ENCODE measurements around the gene FAM120C. TPM values are rescaled to one million over a fixed set of nuclear protein-coding genes. Genes with fewer than 3 reads are reported as not detected.

Gene FAM120C
- total and polyA plus RNA-seq, 2 experiments from 2014 or later, result 9.3 to 9.8 TPM

GRCh38 chrX:54029529-54030143, 153.4 kb downstream of the FAM120C start:
- H3K79me2 ChIP-seq (replicated peaks; ENCODE audit: insufficient read depth), result no peaks in the 10 kb centered on the region
- no peak overlapping the region for H3K27ac Mint-ChIP-seq
- no peaks in the 10 kb centered on the region for H3K4me1 ChIP-seq (ENCODE audit: insufficient read depth)
- no peak for DNase-seq (ENCODE audit: low spot score)
- TF ChIP-seq NANOG (IDR thresholded peaks at IDR 0.05; ENCODE audit: borderline replicate concordance), result no peak
- no peaks in the 10 kb centered on the region for H3K9me3 Mint-ChIP-seq
- no peaks in the 10 kb centered on the region for H3K36me3 ChIP-seq (ENCODE audit: insufficient read depth)
- no peak overlapping the region for H2AFZ ChIP-seq
- H3K4me3 ChIP-seq, result no peak overlapping the region
- peaks cover 31% of the 10 kb centered on the region; the same call in 2 of the 3 replicates for H3K36me3 Mint-ChIP-seq (ENCODE audit: low read depth)
- no peaks in the 10 kb centered on the region for H4K20me1 ChIP-seq (replicated peaks; ENCODE audit: insufficient read depth)
- H3K4me1 Mint-ChIP-seq, result peaks cover 4% of the 10 kb centered on the region; the same call in 2 of the 3 replicates
- no peak for ATAC-seq
- H3K27me3 ChIP-seq (ENCODE audit: insufficient read depth), result no peaks in the 10 kb centered on the region
- H3K4me2 ChIP-seq, result no peak overlapping the region
- H3K27ac ChIP-seq (ENCODE audit: low read depth), result no peak overlapping the region
- H3F3A ChIP-seq (replicated peaks; ENCODE audit: low read depth), result no peaks in the 10 kb centered on the region
- H3K4me3 Mint-ChIP-seq, result no peak overlapping the region
- no peaks in the 10 kb centered on the region for H3K27me3 Mint-ChIP-seq (ENCODE audit: insufficient read depth, low read depth, poor library complexity)
- H3K9me2 ChIP-seq (ENCODE audit: insufficient read depth), result no peaks in the 10 kb centered on the region

GRCh38 chrX:54024350-54024749, 158.7 kb downstream of the FAM120C start:
- Histone ChIP-seq H3K79me2 (replicated peaks; ENCODE audit: insufficient read depth) (no peaks in the 10 kb centered on the region), H3F3A (replicated peaks; ENCODE audit: low read depth) (no peaks in the 10 kb centered on the region), H2AFZ (no peak overlapping the region), H3K4me2 (no peak overlapping the region), H3K27me3 (ENCODE audit: insufficient read depth) (no peaks in the 10 kb centered on the region), H3K9me2 (ENCODE audit: insufficient read depth) (no peaks in the 10 kb centered on the region), H3K4me3 (no peak overlapping the region), H4K20me1 (replicated peaks; ENCODE audit: insufficient read depth) (no peaks in the 10 kb centered on the region), H3K27ac (ENCODE audit: low read depth) (no peak overlapping the region), H3K4me1 (ENCODE audit: insufficient read depth) (no peaks in the 10 kb centered on the region), H3K36me3 (ENCODE audit: insufficient read depth) (no peaks in the 10 kb centered on the region)
- Mint-ChIP-seq H3K4me1 (no peaks in the 10 kb centered on the region), H3K9me3 (no peaks in the 10 kb centered on the region), H3K27me3 (ENCODE audit: insufficient read depth, low read depth, poor library complexity) (no peaks in the 10 kb centered on the region), H3K4me3 (no peak overlapping the region), H3K36me3 (ENCODE audit: low read depth) (peaks cover 29% of the 10 kb centered on the region; the same call in 2 of the 3 replicates), H3K27ac (no peak overlapping the region)
- DNase-seq (ENCODE audit: low spot score) (no peak), ATAC-seq (no peak)
- TF ChIP-seq CTCF (conservative IDR thresholded peaks at IDR 0.05; ENCODE audit: low read depth in 2 of 2) (no peak), ZNF331 (CRISPR knock-in tag; IDR thresholded peaks at IDR 0.05; ENCODE audit: low read depth) (no peak), STAT1 (IDR thresholded peaks at IDR 0.05; ENCODE audit: unreplicated experiment) (no peak), NANOG (IDR thresholded peaks at IDR 0.05; ENCODE audit: borderline replicate concordance) (no peak), EZH2phosphoT487 (IDR thresholded peaks at IDR 0.05; ENCODE audit: unreplicated experiment) (no peak), ZNF462 (CRISPR knock-in tag; IDR thresholded peaks at IDR 0.05) (no peak), JUNB (IDR thresholded peaks at IDR 0.05; ENCODE audit: unreplicated experiment) (no peak), ETS1 (IDR thresholded peaks at IDR 0.05) (no peak)
